HCT116 (cell line): ENCODE results near the gene ITPR1. TPM values are rescaled to one million over a fixed set of nuclear protein-coding genes. Genes with fewer than 3 reads are reported as not detected.

ENCODE experiments used
- ATAC-seq: fragments of 200-7000 bp; cut with Tn5 transposase; 2 replicates; pipeline ENCODE4 v1.9.1; 2020; ENCODE audit warnings: mild to moderate bottlenecking, moderate library complexity
- BruUV-seq: library from RNA; stranded (reverse); fragments of 400-500 nt; replicated peaks from 2 replicates; lab custom pipeline; 2021; lab: Mats Ljungman, UMichigan
- CTCF ChIA-PET: fragments of 300-600 bp; sonication (Branson Sonifier 250); formaldehyde crosslinking; loops from one replicate; lab custom pipeline; 2021; ENCODE audit warnings: antibody characterized with exemption; lab: Charles Lee
- POLR2A ChIA-PET: fragments of 300-600, 350-600 bp; sonication (Branson Sonifier 250); formaldehyde crosslinking; loops from one replicate; lab custom pipeline; 2021; ENCODE audit warnings: antibody characterized with exemption; lab: Charles Lee
- RAD21 ChIA-PET, 2 experiments: fragments of 300-600 bp; sonication (Branson Sonifier 250); formaldehyde crosslinking; loops; one replicate each; lab custom pipeline; 2023; ENCODE audit warnings: low total read pairs in 2 of 2; ENCODE audit not compliant: uncharacterized antibody in 2 of 2, unreplicated experiment in 2 of 2, low non-redundant PET in 1 of 2; lab: Charles Lee
- DNase-seq: peaks from one replicate; pipeline ENCODE4 v3.0.0-alpha.2; 2010; ENCODE audit warnings: low read depth, low spot score
- H2AFZ ChIP-seq: fragments of 200-600 bp; shearing (Covaris generic), sonication (generic); 2 replicates; pipeline ENCODE4 v1.6.1; 2017; ENCODE audit warnings: low read depth, mixed run types, mixed read lengths, antibody characterized with exemption, low read length; ENCODE audit not compliant: poor library complexity, severe bottlenecking
- H3K27ac ChIP-seq: 2 replicates; pipeline ENCODE4 v1.5.1; 2012; ENCODE audit warnings: low read depth, low read length
- H3K27me3 ChIP-seq: fragments of 200-600 bp; sonication (generic); 2 replicates; pipeline ENCODE4 v1.6.1; 2016; ENCODE audit warnings: mixed run types, low read length, mixed read lengths; ENCODE audit not compliant: insufficient read depth
- H3K36me3 ChIP-seq, 2 experiments: fragments of 200-500 bp in 1 of 2; fragments of 200-600 bp in 1 of 2; sonication (Bioruptor generic) in 1 of 2; sonication (generic) in 1 of 2; 2 replicates each; pipeline versions ENCODE4 v1.5.1 to v1.6.1; 2014 to 2016; ENCODE audit warnings: low read length in 2 of 2, inconsistent platforms in 1 of 2, mixed read lengths in 1 of 2, mixed run types in 1 of 2; ENCODE audit not compliant: insufficient read depth in 2 of 2, control insufficient read depth in 1 of 2
- H3K4me1 ChIP-seq, 2 experiments: fragments of 200-600 bp in 1 of 2; sonication (generic) in 1 of 2; 2 replicates each; pipeline versions ENCODE4 v1.5.1 to v1.6.1; 2012 to 2017; ENCODE audit warnings: low read length in 2 of 2, inconsistent platforms in 1 of 2, mild to moderate bottlenecking in 1 of 2, mixed read lengths in 1 of 2, mixed run types in 1 of 2, moderate library complexity in 1 of 2; ENCODE audit not compliant: insufficient read depth in 2 of 2, control insufficient read depth in 1 of 2
- H3K4me2 ChIP-seq: fragments of 200-600 bp; sonication (generic); 2 replicates; pipeline ENCODE4 v1.6.1; 2017; ENCODE audit warnings: mixed run types, low read length, mixed read lengths
- H3K4me3 ChIP-seq, 2 experiments: fragments of 200-600 bp in 1 of 2; sonication (generic) in 1 of 2; replicated peaks in 1 of 2; 2 replicates each; pipeline ENCODE4 v1.5.1; 2011 to 2016; ENCODE audit warnings: low read length in 2 of 2, control low read depth in 1 of 2, low read depth in 1 of 2, mild to moderate bottlenecking in 1 of 2, mixed read lengths in 1 of 2, mixed run types in 1 of 2
- H3K79me2 ChIP-seq: fragments of 200-600 bp; sonication (generic); 2 replicates; pipeline ENCODE4 v1.6.1; 2017; ENCODE audit warnings: mild to moderate bottlenecking, mixed run types, low read length, moderate library complexity, mixed read lengths; ENCODE audit not compliant: insufficient read depth
- H3K9ac ChIP-seq: fragments of 200-600 bp; sonication (generic); 2 replicates; pipeline ENCODE4 v1.6.1; 2016; ENCODE audit warnings: low read length, mixed read lengths
- H3K9me2 ChIP-seq: fragments of 200-600 bp; sonication (generic), shearing (Covaris generic); 2 replicates; pipeline ENCODE4 v1.6.1; 2017; ENCODE audit warnings: mixed run types, mild to moderate bottlenecking, moderate library complexity; ENCODE audit not compliant: insufficient read depth
- H3K9me3 ChIP-seq, 2 experiments: fragments of 200-500 bp in 1 of 2; fragments of 200-600 bp in 1 of 2; sonication (Bioruptor generic) in 1 of 2; sonication (generic) in 1 of 2; 2 replicates each; pipeline ENCODE4 v1.6.1; 2014 to 2017; ENCODE audit warnings: low read length in 2 of 2, mixed read lengths in 2 of 2, inconsistent platforms in 1 of 2, low read depth in 1 of 2, mild to moderate bottlenecking in 1 of 2, mixed run types in 1 of 2, moderate library complexity in 1 of 2; ENCODE audit not compliant: control insufficient read depth in 1 of 2, insufficient read depth in 1 of 2
- H4K20me1 ChIP-seq: fragments of 200-600 bp; sonication (generic), shearing (Covaris generic); 2 replicates; pipeline ENCODE4 v1.6.1; 2017; ENCODE audit warnings: mixed run types, mild to moderate bottlenecking, moderate library complexity; ENCODE audit not compliant: insufficient read depth
- CBX3 ChIP-seq: IDR thresholded peaks from 2 replicates; pipeline ENCODE4 v1.6.1; 2012; ENCODE audit warnings: low read depth
- CEBPB ChIP-seq: IDR thresholded peaks from 2 replicates; pipeline ENCODE4 v1.6.1; 2012; ENCODE audit warnings: low read depth
- EGR1 ChIP-seq: IDR thresholded peaks from 2 replicates; pipeline ENCODE4 v1.6.1; 2012; ENCODE audit warnings: low read depth
- ELF1 ChIP-seq: IDR thresholded peaks from 2 replicates; pipeline ENCODE4 v1.6.1; 2012; ENCODE audit warnings: low read depth, borderline replicate concordance
- EZH2phosphoT487 ChIP-seq: fragments of 200-600 bp; IDR thresholded peaks from 2 replicates; pipeline ENCODE4 v1.6.1; 2018; ENCODE audit warnings: antibody characterized with exemption, borderline replicate concordance
- FOSL1 ChIP-seq: IDR thresholded peaks from 2 replicates; pipeline ENCODE4 v1.6.1; 2012; ENCODE audit warnings: low read depth
- JUND ChIP-seq: IDR thresholded peaks from 2 replicates; pipeline ENCODE4 v1.6.1; 2012
- POLR2AphosphoS5 ChIP-seq: IDR thresholded peaks from 2 replicates; pipeline ENCODE4 v1.6.1; 2011; ENCODE audit warnings: mild to moderate bottlenecking, low read depth, low read length, moderate library complexity
- RAD21 ChIP-seq: IDR thresholded peaks from 2 replicates; pipeline ENCODE4 v1.6.1; 2012; ENCODE audit warnings: low read depth, mild to moderate bottlenecking
- SIN3A ChIP-seq: IDR thresholded peaks from 2 replicates; pipeline ENCODE4 v1.6.1; 2012; ENCODE audit warnings: low read depth
- SRF ChIP-seq: IDR thresholded peaks from 2 replicates; pipeline ENCODE4 v1.6.1; 2012; ENCODE audit warnings: low read depth
- YY1 ChIP-seq: IDR thresholded peaks from 2 replicates; pipeline ENCODE4 v1.6.1; 2011; ENCODE audit warnings: low read length, low read depth, moderate library complexity, mild to moderate bottlenecking; ENCODE audit not compliant: insufficient replicate concordance; ENCODE audit errors: extremely low read depth
- ZFX ChIP-seq: fragments of 450-650 bp; IDR thresholded peaks from 2 replicates; pipeline ENCODE4 v1.6.1; 2017
- intact Hi-C: fragments of 100-400 bp; cut with micrococcal nuclease; formaldehyde crosslinking; loops from 2 replicates; pipeline ENCODE4 v1.10.0; 2022
- total RNA-seq: library from RNA; stranded (reverse); gene quantifications from one replicate; pipeline ENCODE4 v1.2.1, GENCODE V29; 2021; ENCODE audit not compliant: unreplicated experiment
- TF ChIP-seq, protein P1 (sequence below): IDR thresholded peaks from 2 replicates; pipeline ENCODE4 v1.6.1; 2012
- TF ChIP-seq, protein P2 (sequence below): IDR thresholded peaks from 2 replicates; pipeline ENCODE4 v1.6.1; 2011; ENCODE audit warnings: mild to moderate bottlenecking, low read length, moderate library complexity; ENCODE audit not compliant: insufficient replicate concordance; ENCODE audit errors: extremely low read depth
- TF ChIP-seq, protein P3 (sequence below), 3 experiments: fragments of 200-600 bp in 1 of 3; sonication (generic) in 1 of 3; IDR thresholded peaks in 2 of 3; conservative IDR thresholded peaks in 1 of 3; 2 replicates each; pipeline ENCODE4 v1.5.1; 2012 to 2017; ENCODE audit warnings: low read depth in 2 of 3, low read length in 2 of 3, antibody characterized with exemption in 1 of 3, borderline replicate concordance in 1 of 3, control low read depth in 1 of 3, mild to moderate bottlenecking in 1 of 3, mixed read lengths in 1 of 3, mixed run types in 1 of 3, moderate library complexity in 1 of 3; ENCODE audit not compliant: insufficient read depth in 1 of 3

The ITPR1 gene
- total RNA-seq, 1 experiment from 2014 or later = 9.2 TPM

DNA sequence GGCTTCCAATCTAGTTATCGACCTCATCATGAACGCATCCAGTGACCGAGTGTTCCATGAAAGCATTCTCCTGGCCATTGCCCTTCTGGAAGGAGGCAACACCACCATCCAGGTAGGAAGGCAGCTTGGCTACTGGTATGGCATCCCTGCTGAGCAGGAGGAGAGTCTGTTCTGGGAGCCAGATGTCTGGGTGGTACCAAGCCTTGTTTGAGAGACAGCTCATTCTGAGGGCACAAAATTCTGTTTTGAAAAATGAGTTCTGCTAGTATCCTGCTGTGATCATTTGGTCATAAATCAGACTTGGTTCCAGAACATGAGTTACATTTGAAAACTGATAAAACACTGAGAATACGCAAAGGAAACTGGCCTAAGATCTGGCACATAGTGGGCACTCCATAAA lies 242.1 kb downstream of the ITPR1 start (continued):
- TF ChIP-seq FOSL1 = no peak
- TF ChIP-seq CBX3 = no peak
- TF ChIP-seq SIN3A = no peak
- TF ChIP-seq, all 23 proteins: peak for 0

DNA sequence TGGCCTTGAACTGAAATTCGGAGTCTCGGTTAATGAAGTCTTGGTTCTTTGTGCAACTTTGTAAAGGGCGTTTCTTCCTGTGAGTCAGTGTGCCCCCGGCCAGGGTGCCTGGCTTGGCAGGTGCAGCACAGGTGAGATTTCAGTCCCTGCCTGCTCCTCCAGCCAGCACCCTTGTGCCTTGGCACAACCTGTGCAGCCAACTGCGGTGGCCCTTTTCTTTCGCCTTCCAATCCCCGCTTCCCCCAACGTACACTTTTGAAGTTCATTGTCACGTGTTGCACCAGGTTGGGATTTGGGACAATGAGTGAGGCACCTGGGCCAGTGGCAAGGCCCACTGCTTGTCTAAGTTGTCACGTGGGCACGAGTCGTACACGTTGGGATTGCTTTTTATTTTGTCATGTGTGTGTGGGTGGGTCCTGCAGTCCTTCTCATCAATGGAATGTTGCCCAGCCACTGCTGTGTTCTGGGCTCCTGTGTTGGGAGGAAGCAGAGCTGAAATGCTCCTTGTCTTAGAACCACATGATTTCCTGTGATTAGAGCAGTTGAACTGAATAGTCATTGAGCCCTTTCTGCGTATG lies 243.2 kb downstream of the ITPR1 start:
- intact Hi-C loops = no loop called here
- TF ChIP-seq ELF1 (no peak), CEBPB (no peak), JUND (no peak), YY1 (no peak), EZH2phosphoT487 (no peak), SRF (no peak), RAD21 (0 out of 2 replicates have a peak, but pooled peaks have one; percentile 2), ZFX (no peak), CBX3 (no peak), POLR2AphosphoS5 (no peak), EGR1 (peak; percentile 80), FOSL1 (peak; percentile 27; the same call in 1 of the 2 replicates), SIN3A (no peak)
- TF ChIP-seq, protein P1, sequence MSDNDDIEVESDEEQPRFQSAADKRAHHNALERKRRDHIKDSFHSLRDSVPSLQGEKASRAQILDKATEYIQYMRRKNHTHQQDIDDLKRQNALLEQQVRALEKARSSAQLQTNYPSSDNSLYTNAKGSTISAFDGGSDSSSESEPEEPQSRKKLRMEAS = peak; percentile 53
- TF ChIP-seq, protein P2, sequence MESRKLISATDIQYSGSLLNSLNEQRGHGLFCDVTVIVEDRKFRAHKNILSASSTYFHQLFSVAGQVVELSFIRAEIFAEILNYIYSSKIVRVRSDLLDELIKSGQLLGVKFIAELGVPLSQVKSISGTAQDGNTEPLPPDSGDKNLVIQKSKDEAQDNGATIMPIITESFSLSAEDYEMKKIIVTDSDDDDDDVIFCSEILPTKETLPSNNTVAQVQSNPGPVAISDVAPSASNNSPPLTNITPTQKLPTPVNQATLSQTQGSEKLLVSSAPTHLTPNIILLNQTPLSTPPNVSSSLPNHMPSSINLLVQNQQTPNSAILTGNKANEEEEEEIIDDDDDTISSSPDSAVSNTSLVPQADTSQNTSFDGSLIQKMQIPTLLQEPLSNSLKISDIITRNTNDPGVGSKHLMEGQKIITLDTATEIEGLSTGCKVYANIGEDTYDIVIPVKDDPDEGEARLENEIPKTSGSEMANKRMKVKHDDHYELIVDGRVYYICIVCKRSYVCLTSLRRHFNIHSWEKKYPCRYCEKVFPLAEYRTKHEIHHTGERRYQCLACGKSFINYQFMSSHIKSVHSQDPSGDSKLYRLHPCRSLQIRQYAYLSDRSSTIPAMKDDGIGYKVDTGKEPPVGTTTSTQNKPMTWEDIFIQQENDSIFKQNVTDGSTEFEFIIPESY = no peak
- TF ChIP-seq, protein P3, sequence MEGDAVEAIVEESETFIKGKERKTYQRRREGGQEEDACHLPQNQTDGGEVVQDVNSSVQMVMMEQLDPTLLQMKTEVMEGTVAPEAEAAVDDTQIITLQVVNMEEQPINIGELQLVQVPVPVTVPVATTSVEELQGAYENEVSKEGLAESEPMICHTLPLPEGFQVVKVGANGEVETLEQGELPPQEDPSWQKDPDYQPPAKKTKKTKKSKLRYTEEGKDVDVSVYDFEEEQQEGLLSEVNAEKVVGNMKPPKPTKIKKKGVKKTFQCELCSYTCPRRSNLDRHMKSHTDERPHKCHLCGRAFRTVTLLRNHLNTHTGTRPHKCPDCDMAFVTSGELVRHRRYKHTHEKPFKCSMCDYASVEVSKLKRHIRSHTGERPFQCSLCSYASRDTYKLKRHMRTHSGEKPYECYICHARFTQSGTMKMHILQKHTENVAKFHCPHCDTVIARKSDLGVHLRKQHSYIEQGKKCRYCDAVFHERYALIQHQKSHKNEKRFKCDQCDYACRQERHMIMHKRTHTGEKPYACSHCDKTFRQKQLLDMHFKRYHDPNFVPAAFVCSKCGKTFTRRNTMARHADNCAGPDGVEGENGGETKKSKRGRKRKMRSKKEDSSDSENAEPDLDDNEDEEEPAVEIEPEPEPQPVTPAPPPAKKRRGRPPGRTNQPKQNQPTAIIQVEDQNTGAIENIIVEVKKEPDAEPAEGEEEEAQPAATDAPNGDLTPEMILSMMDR (IDR thresholded peaks at IDR 0.05 in 2 of 3, conservative IDR thresholded peaks at IDR 0.05 in 1 of 3; ENCODE audit: borderline replicate concordance in 1 of 3, insufficient read depth in 1 of 3, low read depth in 2 of 3, low read length in 2 of 3) = no peak
- Histone ChIP-seq H3K4me2 (peak overlapping the region; percentile 35), H3K9ac (no peak overlapping the region), H3K9me3 (no peaks in the 10 kb centered on the region), H3K9me2 (no peaks in the 10 kb centered on the region), H3K27ac (no peak overlapping the region), H3K4me3 (no peak overlapping the region), H3K36me3 (no peaks in the 10 kb centered on the region), H2AFZ (no peak overlapping the region), H4K20me1 (no peaks in the 10 kb centered on the region), H3K4me1 (peaks cover 16 to 19% of the 10 kb centered on the region in 2 experiments), H3K27me3 (0 out of 2 replicates have a peak, but pooled peaks cover 3% of the 10 kb centered on the region), H3K79me2 (no peaks in the 10 kb centered on the region)
- CTCF ChIA-PET = interaction anchor here (1.6 kb wide), 1 partner anchor 240 kb away, joined by 3 read pairs; no protein-coding TSS in a partner anchor
- peak; percentile 44 for DNase-seq
- POLR2A ChIA-PET = interaction anchor here (0.9 kb wide), 1 partner anchor 15 kb away, joined by 3 read pairs; no protein-coding TSS in a partner anchor
- peak; percentile 65 for ATAC-seq
- RAD21 ChIA-PET = no interaction called here
- no TSS peak for BruUV-seq
